ENCODE data around the gene MORN1.

MORN1 gene

GRCh38 chr1:2322065-2322571 lies 69.2 kb downstream of the MORN1 start:
- H4K20me1 ChIP-seq (ENCODE audit: insufficient read depth, low read length) = no peaks in the 10 kb centered on the region
- H3K79me2 ChIP-seq (ENCODE audit: insufficient read depth, low read length) = no peaks in the 10 kb centered on the region
- no peak overlapping the region for H3K4me2 ChIP-seq (ENCODE audit: low read length)
- no peak overlapping the region for H3K27ac ChIP-seq (ENCODE audit: low read depth, low read length, poor library complexity, severe bottlenecking)
- no peaks in the 10 kb centered on the region for H3K36me3 ChIP-seq (ENCODE audit: insufficient read depth, low read length)
- no peaks in the 10 kb centered on the region for H3F3A ChIP-seq (ENCODE audit: insufficient read depth, low read length)
- H3K9me2 ChIP-seq (ENCODE audit: low read depth, low read length) = no peaks in the 10 kb centered on the region
- H2AFZ ChIP-seq (ENCODE audit: low read length) = no peak overlapping the region
- no peak overlapping the region for H3K9ac ChIP-seq (ENCODE audit: low read length)
- TF ChIP-seq, protein P1, sequence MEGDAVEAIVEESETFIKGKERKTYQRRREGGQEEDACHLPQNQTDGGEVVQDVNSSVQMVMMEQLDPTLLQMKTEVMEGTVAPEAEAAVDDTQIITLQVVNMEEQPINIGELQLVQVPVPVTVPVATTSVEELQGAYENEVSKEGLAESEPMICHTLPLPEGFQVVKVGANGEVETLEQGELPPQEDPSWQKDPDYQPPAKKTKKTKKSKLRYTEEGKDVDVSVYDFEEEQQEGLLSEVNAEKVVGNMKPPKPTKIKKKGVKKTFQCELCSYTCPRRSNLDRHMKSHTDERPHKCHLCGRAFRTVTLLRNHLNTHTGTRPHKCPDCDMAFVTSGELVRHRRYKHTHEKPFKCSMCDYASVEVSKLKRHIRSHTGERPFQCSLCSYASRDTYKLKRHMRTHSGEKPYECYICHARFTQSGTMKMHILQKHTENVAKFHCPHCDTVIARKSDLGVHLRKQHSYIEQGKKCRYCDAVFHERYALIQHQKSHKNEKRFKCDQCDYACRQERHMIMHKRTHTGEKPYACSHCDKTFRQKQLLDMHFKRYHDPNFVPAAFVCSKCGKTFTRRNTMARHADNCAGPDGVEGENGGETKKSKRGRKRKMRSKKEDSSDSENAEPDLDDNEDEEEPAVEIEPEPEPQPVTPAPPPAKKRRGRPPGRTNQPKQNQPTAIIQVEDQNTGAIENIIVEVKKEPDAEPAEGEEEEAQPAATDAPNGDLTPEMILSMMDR (IDR thresholded peaks at IDR 0.05; ENCODE audit: low read length) = no peak
- TF ChIP-seq EZH2 (IDR thresholded peaks at IDR 0.05; ENCODE audit: borderline replicate concordance, low read length) = no peak
- no peaks in the 10 kb centered on the region; the same call in 1 of the 2 replicates for H3K27me3 ChIP-seq (ENCODE audit: insufficient read depth, low read length)
- H3K4me3 ChIP-seq (ENCODE audit: low read depth, low read length, poor library complexity, severe bottlenecking) = no peak overlapping the region
- no peaks in the 10 kb centered on the region for H3K4me1 ChIP-seq (ENCODE audit: insufficient read depth, low read length, severe bottlenecking)
- H3K9me3 ChIP-seq (ENCODE audit: low read length) = no peaks in the 10 kb centered on the region

GRCh38 chr1:2320760-2321667 lies 70.3 kb downstream of the MORN1 start:
- no peaks in the 10 kb centered on the region for H3K4me1 ChIP-seq (ENCODE audit: insufficient read depth, low read length, severe bottlenecking)

GRCh38 chr1:2320006-2320405 lies 71.3 kb downstream of the MORN1 start:
- Histone ChIP-seq H3K4me2 (ENCODE audit: low read length) (no peak overlapping the region), H3K9me3 (ENCODE audit: low read length) (no peaks in the 10 kb centered on the region), H3K4me3 (ENCODE audit: low read depth, low read length, poor library complexity, severe bottlenecking) (no peak overlapping the region), H4K20me1 (ENCODE audit: insufficient read depth, low read length) (no peaks in the 10 kb centered on the region), H2AFZ (ENCODE audit: low read length) (no peak overlapping the region), H3K27ac (ENCODE audit: low read depth, low read length, poor library complexity, severe bottlenecking) (no peak overlapping the region), H3K27me3 (ENCODE audit: insufficient read depth, low read length) (no peaks in the 10 kb centered on the region; the same call in 1 of the 2 replicates), H3K79me2 (ENCODE audit: insufficient read depth, low read length) (no peaks in the 10 kb centered on the region), H3K4me1 (ENCODE audit: insufficient read depth, low read length, severe bottlenecking) (no peaks in the 10 kb centered on the region), H3K36me3 (ENCODE audit: insufficient read depth, low read length) (no peaks in the 10 kb centered on the region), H3K9me2 (ENCODE audit: low read depth, low read length) (no peaks in the 10 kb centered on the region), H3F3A (ENCODE audit: insufficient read depth, low read length) (no peaks in the 10 kb centered on the region), H3K9ac (ENCODE audit: low read length) (no peak overlapping the region)
- TF ChIP-seq, protein P1 (IDR thresholded peaks at IDR 0.05; ENCODE audit: low read length) = no peak
- no peak for TF ChIP-seq EZH2 (IDR thresholded peaks at IDR 0.05; ENCODE audit: borderline replicate concordance, low read length)

More at GRCh38 chr1:2320760-2321667, 70.3 kb downstream of the MORN1 start:
- H3K4me3 ChIP-seq (ENCODE audit: low read depth, low read length, poor library complexity, severe bottlenecking) = no peak overlapping the region
- H4K20me1 ChIP-seq (ENCODE audit: insufficient read depth, low read length) = no peaks in the 10 kb centered on the region
- H3K27me3 ChIP-seq (ENCODE audit: insufficient read depth, low read length) = no peaks in the 10 kb centered on the region; the same call in 1 of the 2 replicates
- H3K4me2 ChIP-seq (ENCODE audit: low read length) = no peak overlapping the region
- no peak overlapping the region for H2AFZ ChIP-seq (ENCODE audit: low read length)
- H3K27ac ChIP-seq (ENCODE audit: low read depth, low read length, poor library complexity, severe bottlenecking) = no peak overlapping the region
- H3F3A ChIP-seq (ENCODE audit: insufficient read depth, low read length) = no peaks in the 10 kb centered on the region
- H3K9me2 ChIP-seq (ENCODE audit: low read depth, low read length) = no peaks in the 10 kb centered on the region
- H3K36me3 ChIP-seq (ENCODE audit: insufficient read depth, low read length) = no peaks in the 10 kb centered on the region
- no peaks in the 10 kb centered on the region for H3K79me2 ChIP-seq (ENCODE audit: insufficient read depth, low read length)
- TF ChIP-seq, protein P1 (IDR thresholded peaks at IDR 0.05; ENCODE audit: low read length) = no peak
- no peak for TF ChIP-seq EZH2 (IDR thresholded peaks at IDR 0.05; ENCODE audit: borderline replicate concordance, low read length)
- H3K9ac ChIP-seq (ENCODE audit: low read length) = no peak overlapping the region
- no peaks in the 10 kb centered on the region for H3K9me3 ChIP-seq (ENCODE audit: low read length)

All from OCI-LY1 (cell line).